DMS114 treated with DMSO at 0.1 percent for 48 hours (cell line): ENCODE results near the gene ABLIM2.

ENCODE experiments used
- DNase-seq: peaks from one replicate; lab custom pipeline; 2025; ENCODE audit not compliant: unreplicated experiment; lab: John Stamatoyannopoulos, UW

ABLIM2 gene

DNA sequence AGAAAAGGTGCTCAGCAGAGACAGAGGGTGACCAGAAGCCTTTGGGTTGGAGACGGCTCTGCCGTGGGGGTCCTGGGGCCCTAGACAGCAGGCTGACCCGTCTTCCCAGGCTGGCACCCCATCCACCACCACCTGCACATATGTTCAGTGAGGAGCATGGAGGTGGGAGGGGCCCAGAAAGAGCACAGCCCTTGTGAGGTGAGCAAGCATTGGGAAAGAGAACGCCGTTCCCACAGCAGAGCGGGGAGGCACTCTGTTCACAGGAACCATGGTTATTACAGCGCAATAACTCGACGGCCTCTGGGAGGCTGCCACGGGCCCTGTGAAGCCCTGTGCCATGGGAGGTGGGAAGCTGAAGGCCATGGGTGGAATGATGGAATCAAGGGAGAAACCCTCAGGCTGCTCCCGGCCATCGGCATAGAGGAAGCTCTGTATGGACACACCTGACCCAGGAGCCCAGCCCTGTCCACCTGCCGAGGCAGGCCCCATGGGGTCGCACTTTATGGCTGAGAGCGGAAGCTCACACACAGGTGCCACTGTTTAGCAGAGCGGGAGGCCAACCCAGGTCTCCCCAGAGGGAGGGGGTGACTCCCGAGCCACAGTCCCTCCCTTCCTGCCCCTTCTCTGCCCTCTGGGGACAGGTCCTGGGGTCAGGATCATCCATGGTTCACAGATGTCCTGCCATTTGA lies 125.4 kb downstream of the ABLIM2 start:
- no peak for DNase-seq

GRCh38 chr4:8032381-8032780 lies 126.2 kb downstream of the ABLIM2 start:
- no peak for DNase-seq

DNA sequence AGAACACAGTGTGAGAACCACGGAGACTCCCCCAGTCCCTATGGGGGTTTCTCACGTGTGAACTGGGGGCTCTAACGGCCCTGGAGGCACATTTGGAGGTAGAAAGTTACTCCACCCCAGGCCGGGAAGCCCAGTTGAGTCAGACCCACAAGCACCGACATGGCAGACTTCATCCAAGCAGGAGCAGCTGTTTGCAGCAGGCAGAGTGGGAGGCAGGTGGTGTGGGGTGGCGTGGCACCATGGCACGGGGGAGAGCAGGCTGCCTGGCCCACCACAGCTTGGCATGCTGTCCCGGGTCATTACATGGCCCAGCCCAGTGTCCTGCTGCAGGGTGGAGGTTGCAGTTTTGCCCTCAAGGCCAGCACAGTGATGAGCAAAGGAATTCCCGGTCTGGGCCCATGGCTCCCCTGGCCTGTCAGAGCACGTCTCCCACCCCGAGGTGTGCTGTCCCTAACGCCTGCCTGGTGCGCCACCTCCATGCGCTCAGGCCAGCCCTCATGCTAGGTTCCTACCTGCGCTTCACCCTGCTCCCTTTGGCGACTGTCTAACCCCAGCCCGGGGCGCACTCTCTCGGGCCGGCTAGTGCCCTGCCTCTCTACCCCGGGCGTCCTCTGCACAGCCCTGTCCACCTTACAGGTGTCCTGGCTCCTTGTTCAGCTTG lies 128.4 kb downstream of the ABLIM2 start:
- no peak for DNase-seq

- no peak for DNase-seq
Measured at GRCh38 chr4:8029689-8030088, 128.9 kb downstream of the ABLIM2 start.

DNA sequence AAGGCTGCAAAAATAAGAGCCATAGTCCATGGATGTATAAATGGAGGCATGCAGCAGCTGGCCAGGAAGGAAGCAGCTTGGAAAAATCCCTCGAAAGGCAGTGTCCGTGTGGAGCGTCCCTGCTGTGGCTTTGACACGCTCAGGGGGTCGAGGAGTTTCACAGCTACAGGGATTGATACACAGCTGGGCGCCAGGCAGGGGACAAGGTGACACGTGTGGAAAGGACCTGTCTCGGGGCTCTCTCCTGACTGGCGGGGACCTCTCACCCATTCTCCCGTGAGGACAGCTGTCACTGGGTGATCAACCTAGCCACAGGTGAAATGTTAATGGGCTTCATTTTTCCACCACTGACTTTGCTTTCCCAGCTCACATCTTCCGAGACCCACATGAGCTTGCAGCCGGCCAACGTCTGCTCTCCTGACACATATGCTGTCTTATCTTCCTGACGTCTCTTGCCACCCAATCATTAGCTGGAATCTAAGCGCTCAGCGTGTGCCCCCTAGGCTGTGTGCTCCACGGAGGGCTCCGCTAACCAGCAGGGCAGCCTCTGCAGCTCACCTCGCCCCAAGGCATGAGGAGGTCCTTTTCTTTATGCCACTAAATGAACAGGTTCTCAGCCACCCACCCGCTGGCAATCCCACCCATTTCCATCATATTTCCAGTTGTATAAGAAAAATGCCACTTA lies 129.6 kb downstream of the ABLIM2 start:
- no peak for DNase-seq

DNA sequence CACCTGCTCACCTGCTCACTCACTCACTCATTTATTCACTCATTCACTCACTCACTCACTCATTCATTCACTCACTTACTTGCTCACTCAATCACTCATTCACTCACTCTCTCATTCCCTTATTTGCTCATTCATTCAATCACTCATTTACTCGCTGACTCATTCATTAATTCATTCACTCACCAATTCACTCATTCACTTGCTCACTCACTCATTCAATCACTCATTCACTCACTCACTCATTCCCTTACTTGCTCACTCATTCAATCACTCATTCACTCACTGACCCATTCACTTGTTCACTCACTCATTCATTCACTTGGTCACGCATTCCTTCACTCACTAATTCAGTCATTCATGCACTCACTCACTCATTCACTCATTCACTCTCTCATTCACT lies 130.2 kb downstream of the ABLIM2 start:
- DNase-seq = no peak

DNA sequence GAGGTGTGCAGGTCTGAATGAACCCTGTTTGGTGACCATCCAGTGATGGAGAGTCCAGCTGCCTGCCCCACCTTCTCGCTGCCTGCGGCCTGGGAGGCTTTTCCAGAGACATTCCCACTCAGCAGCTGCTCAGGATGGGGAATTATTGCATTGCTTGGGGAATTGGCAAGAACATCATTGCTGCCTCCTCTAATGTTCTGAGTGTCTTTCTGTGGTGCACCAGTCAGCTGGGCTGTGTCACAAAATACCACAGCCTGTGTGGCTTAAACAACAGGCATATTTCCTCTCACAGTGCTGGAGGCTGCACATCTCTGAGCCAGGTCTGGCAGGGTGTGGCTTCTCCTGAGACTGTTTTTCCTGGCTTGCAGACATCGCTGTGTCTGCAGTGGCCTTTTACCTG lies 132.2 kb downstream of the ABLIM2 start:
- DNase-seq = no peak

DNA sequence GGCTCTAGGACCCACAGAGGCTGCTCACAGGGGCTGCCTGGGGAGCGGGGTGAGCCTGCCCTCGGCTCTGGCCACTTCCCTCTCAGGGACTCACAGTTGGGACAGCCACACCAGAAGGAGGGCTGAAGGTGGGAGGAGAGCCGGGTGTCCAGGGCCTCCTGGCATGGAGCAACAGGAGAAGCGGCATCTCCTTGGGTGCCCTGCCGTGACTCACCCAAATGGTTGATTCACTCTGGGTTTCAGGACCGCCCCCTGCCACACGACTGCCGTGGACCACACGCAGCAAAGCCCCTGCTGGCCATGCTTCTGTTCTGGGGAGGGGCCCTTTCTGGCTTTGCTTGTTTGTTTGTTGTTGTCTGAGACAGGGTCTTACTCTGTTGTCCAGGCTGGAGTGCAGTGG lies 132.9 kb downstream of the ABLIM2 start:
- no peak for DNase-seq

DNA sequence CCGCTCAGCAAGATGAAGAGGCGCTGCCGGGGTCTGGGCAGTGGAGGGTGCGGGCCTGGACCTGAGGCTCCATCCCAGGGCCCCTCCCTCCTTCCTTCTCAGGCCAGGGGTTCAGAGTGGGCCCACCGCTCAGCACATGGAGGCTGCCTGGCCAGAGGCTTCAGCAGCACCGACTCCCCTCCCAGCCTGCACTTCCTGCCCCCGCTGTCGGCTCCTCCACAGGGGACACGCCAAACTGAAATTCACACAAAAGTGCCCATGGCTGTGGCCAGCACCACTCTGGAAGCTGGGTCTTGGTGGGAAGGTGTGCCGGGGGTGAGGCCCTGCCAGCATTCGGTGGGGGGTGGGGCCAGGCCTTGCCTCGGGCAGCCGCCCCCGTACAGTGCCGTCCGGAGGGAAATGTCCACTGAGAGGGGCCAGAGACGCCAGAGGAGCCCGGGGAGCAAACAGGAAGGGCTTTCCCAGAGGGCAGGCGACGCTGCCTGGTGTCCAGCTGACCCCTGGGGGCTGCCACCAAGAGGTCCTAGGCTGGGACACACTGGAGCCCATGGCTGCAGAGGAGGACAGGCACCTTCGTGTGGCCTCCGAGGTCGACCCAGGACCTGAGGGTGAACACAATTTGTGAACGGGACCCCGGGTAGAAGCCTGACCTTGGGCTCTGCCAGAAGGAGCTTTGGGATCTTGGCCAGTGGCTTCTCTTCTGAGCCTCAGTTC lies 134.4 kb downstream of the ABLIM2 start:
- DNase-seq = no peak

DNA sequence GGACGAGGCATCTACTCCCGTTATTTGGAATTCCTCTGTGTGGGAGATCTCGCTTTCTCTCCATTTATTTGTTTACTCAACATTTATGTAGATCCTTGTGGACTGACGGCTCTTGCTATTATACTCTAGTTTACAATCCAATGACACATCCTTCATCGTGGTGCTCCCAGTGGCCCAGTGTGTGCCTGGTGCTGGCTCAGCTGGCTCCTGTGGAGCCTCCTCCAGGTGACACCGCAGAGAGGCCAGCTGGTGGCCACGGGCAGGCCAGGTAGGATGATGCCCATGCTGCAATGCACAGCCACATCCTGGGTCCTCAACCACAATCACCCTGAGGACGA lies 134.9 kb downstream of the ABLIM2 start:
- DNase-seq = no peak

GRCh38 chr4:8022767-8023695 lies 135.6 kb downstream of the ABLIM2 start:
- DNase-seq = no peak

DNA sequence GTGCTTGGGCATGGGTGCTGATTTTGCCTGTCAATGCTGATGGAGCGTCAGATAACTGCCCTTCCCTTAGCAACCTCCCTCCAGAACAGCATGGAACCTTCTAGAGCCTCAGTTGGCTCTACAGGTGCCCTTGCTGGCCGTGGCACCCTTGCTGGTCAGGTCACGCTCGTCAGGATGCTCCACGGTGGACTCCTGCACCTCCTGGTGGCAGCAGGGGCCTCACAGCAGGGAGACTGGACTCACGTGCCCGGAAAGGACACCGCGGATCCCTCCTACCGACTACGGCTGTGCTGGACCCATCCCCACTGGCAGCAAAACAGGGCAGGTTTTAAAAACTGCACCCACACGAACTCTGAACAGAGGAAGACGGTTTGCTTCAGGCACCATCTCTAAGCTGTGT lies 136.8 kb downstream of the ABLIM2 start:
- DNase-seq = no peak

GRCh38 chr4:8019396-8020365 lies 138.9 kb downstream of the ABLIM2 start:
- DNase-seq = no peak

- DNase-seq = no peak
Measured at GRCh38 chr4:8016527-8016926, 142.1 kb downstream of the ABLIM2 start.

DNA sequence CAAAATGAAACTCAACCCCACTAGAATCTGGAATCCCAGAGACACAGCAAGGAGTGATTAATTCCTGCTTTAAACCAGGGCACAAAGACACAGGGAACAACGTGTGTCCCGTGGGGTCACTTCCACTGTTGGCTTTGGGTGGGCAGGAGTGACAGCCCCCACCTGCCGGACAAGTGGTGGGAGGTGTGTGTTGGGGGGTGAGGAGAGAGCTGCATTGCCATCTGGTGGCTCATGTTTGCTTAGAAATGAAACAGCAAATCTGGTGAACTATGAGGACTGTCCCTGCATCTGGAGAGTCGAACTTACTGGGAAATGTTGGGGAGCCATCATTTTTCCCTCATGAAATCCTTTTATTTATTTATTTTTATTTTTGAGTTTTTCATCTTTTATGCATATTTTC lies 143.1 kb downstream of the ABLIM2 start:
- DNase-seq = no peak

- DNase-seq = no peak
Measured at GRCh38 chr4:8013976-8014726, 144.5 kb downstream of the ABLIM2 start.

DNA sequence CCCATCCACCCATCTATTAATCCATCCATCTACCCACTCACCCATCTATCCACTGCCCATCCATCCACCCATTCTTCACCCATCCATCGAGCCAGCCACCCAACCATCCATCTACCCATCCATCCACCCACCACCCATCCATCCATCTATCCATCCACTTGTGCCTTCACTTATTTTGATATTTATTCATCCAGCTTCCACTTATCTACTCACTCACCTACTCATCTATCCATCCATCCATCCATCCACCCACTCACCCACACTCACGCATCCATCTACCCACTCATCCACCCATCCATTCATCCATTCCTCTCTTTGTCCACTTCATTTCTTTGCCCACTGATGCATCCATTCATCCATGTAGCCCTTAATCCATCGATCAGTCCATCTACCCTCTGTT lies 146.1 kb downstream of the ABLIM2 start:
- no peak for DNase-seq

GRCh38 chr4:8010618-8011017 lies 148.0 kb downstream of the ABLIM2 start:
- no peak for DNase-seq
